ENCODE results near the gene SSUH2.
"Not testable (repeated sequence)": the region's sequence is repeated elsewhere in the genome, so short reads cannot be mapped to it uniquely, and the experiment has no call there.

The SSUH2 gene

GRCh38 chr3:8608791-8609467, 35.7 kb downstream of the SSUH2 start:
- no peak for DNase-seq (ENCODE audit: low spot score)

GRCh38 chr3:8608041-8608790, 36.4 kb downstream of the SSUH2 start:
- no peak for DNase-seq (ENCODE audit: low spot score)

GRCh38 chr3:8607234-8608040, 37.2 kb downstream of the SSUH2 start:
- DNase-seq (ENCODE audit: low spot score), result no peak

- no peak for DNase-seq (ENCODE audit: low spot score)
These were observed 37.8 kb downstream of the SSUH2 start for GRCh38 chr3:8606701-8607231.

- no peak for DNase-seq (ENCODE audit: low spot score)
These were observed 39.6 kb downstream of the SSUH2 start for GRCh38 chr3:8604988-8605387.

GRCh38 chr3:8604006-8604405, 40.6 kb downstream of the SSUH2 start:
- DNase-seq (ENCODE audit: low spot score), result no peak

GRCh38 chr3:8603115-8603710, 41.4 kb downstream of the SSUH2 start:
- DNase-seq (ENCODE audit: low spot score), result no peak

GRCh38 chr3:8600457-8600856, 44.1 kb downstream of the SSUH2 start:
- no peak for DNase-seq (ENCODE audit: low spot score)

GRCh38 chr3:8599146-8599545, 45.5 kb downstream of the SSUH2 start:
- no peak for DNase-seq (ENCODE audit: low spot score)

GRCh38 chr3:8597219-8597853, 47.3 kb downstream of the SSUH2 start:
- no peak for DNase-seq (ENCODE audit: low spot score)

GRCh38 chr3:8596321-8597218, 48.0 kb downstream of the SSUH2 start:
- no peak for DNase-seq (ENCODE audit: low spot score)

GRCh38 chr3:8595695-8596115, 48.9 kb downstream of the SSUH2 start:
- DNase-seq (ENCODE audit: low spot score), result no peak

- no peak for DNase-seq (ENCODE audit: low spot score)
These were observed 49.3 kb downstream of the SSUH2 start for GRCh38 chr3:8595252-8595651.

GRCh38 chr3:8593021-8593827, 51.4 kb downstream of the SSUH2 start:
- DNase-seq (ENCODE audit: low spot score), result no peak

- no peak for DNase-seq (ENCODE audit: low spot score)
These were observed 54.6 kb downstream of the SSUH2 start for GRCh38 chr3:8589880-8590556.

GRCh38 chr3:8584661-8585060, 59.9 kb downstream of the SSUH2 start:
- no peak for DNase-seq (ENCODE audit: low spot score)

- no peak for DNase-seq (ENCODE audit: low spot score)
These were observed 62.7 kb downstream of the SSUH2 start for GRCh38 chr3:8581806-8582445.

- no peak for DNase-seq (ENCODE audit: low spot score)
These were observed 63.2 kb downstream of the SSUH2 start for GRCh38 chr3:8581373-8581772.

GRCh38 chr3:8580434-8580833, 64.2 kb downstream of the SSUH2 start:
- not testable (repeated sequence) for DNase-seq (ENCODE audit: low spot score)
